Measurements from ENCODE around the gene ADGRG1. TPM values are rescaled to one million over a fixed set of nuclear protein-coding genes. Genes with fewer than 3 reads are reported as not detected.

The ADGRG1 gene
- total and polyA plus RNA-seq, 5 donors = 10.2 to 24.1 (median 16.2) TPM

GRCh38 chr16:57614536-57614935, 13.9 kb upstream of the ADGRG1 start:
- H3K27ac ChIP-seq (ENCODE audit: low read length) = no peak overlapping the region
- ATAC-seq = no peak
- no peak overlapping the region for H3K4me3 ChIP-seq (ENCODE audit: low read length)
- peaks cover 4% of the 10 kb centered on the region for H3K4me1 ChIP-seq (ENCODE audit: control insufficient read depth, insufficient read depth, low read length)
- H3K27me3 ChIP-seq (ENCODE audit: control insufficient read depth, insufficient read depth) = no peaks in the 10 kb centered on the region
- intact Hi-C loops (cut with DNase I) = no loop called here
- H3K9me3 ChIP-seq (ENCODE audit: control insufficient read depth, low read length) = no peaks in the 10 kb centered on the region
- DNase-seq = peak in 1 of 3 donors; percentile 25
- WGBS = 84% methylated on average over 6 of the region's 6 CpGs

- no peaks in the 10 kb centered on the region for H3K9me3 ChIP-seq (ENCODE audit: control insufficient read depth, low read length)
- no peak overlapping the region for H3K27ac ChIP-seq (ENCODE audit: low read length)
- H3K27me3 ChIP-seq (ENCODE audit: control insufficient read depth, insufficient read depth) = no peaks in the 10 kb centered on the region
- H3K4me1 ChIP-seq (ENCODE audit: control insufficient read depth, insufficient read depth, low read length) = peaks cover 2% of the 10 kb centered on the region
- H3K4me3 ChIP-seq (ENCODE audit: low read length) = no peak overlapping the region
- no peak for DNase-seq
- WGBS = 93% methylated on average over 9 of the region's 9 CpGs
- no peak for ATAC-seq
- intact Hi-C loops (cut with DNase I) = no loop called here
These were observed 13.5 kb upstream of the ADGRG1 start for GRCh38 chr16:57614944-57615343.

- WGBS = 93% methylated on average over 10 of the region's 10 CpGs
- no peaks in the 10 kb centered on the region for H3K4me1 ChIP-seq (ENCODE audit: control insufficient read depth, insufficient read depth, low read length)
- ATAC-seq (no peak), DNase-seq (peak in 1 of 3 donors; percentile 10)
- intact Hi-C loops (cut with DNase I) = no loop called here
- H3K27ac ChIP-seq (ENCODE audit: low read length) = no peak overlapping the region
- no peak overlapping the region for H3K4me3 ChIP-seq (ENCODE audit: low read length)
- H3K9me3 ChIP-seq (ENCODE audit: control insufficient read depth, low read length) = no peaks in the 10 kb centered on the region
- no peaks in the 10 kb centered on the region for H3K27me3 ChIP-seq (ENCODE audit: control insufficient read depth, insufficient read depth)
These were observed 12.6 kb upstream of the ADGRG1 start for GRCh38 chr16:57615813-57616212.

- intact Hi-C loops (cut with DNase I) = no loop called here
- no peaks in the 10 kb centered on the region for H3K4me1 ChIP-seq (ENCODE audit: control insufficient read depth, insufficient read depth, low read length)
- H3K27me3 ChIP-seq (ENCODE audit: control insufficient read depth, insufficient read depth) = no peaks in the 10 kb centered on the region
- H3K9me3 ChIP-seq (ENCODE audit: control insufficient read depth, low read length) = no peaks in the 10 kb centered on the region
- no peak overlapping the region for H3K27ac ChIP-seq (ENCODE audit: low read length)
- ATAC-seq (no peak), DNase-seq (peak in 1 of 3 donors; percentile 14)
- H3K4me3 ChIP-seq (ENCODE audit: low read length) = no peak overlapping the region
- 90% methylated on average over 7 of the region's 7 CpGs for WGBS
These were observed 12.2 kb upstream of the ADGRG1 start for GRCh38 chr16:57616241-57616640.

- ATAC-seq (peak; percentile 36 to 82), DNase-seq (peak in 1 of 3 donors; percentile 38)
- 70% methylated on average over 4 of the region's 4 CpGs for WGBS
- Histone ChIP-seq H3K4me1 (ENCODE audit: control insufficient read depth, insufficient read depth, low read length) (no peaks in the 10 kb centered on the region), H3K4me3 (ENCODE audit: low read length) (no peak overlapping the region), H3K27me3 (ENCODE audit: control insufficient read depth, insufficient read depth) (no peaks in the 10 kb centered on the region), H3K27ac (ENCODE audit: low read length) (no peak overlapping the region), H3K9me3 (ENCODE audit: control insufficient read depth, low read length) (no peaks in the 10 kb centered on the region)
- intact Hi-C loops (cut with DNase I) = no loop called here
These were observed 11.6 kb upstream of the ADGRG1 start for GRCh38 chr16:57616876-57617275.

GRCh38 chr16:57617604-57618111, 10.8 kb upstream of the ADGRG1 start:
- H3K4me3 ChIP-seq (ENCODE audit: low read length) = no peak overlapping the region
- no peaks in the 10 kb centered on the region for H3K27me3 ChIP-seq (ENCODE audit: control insufficient read depth, insufficient read depth)
- H3K9me3 ChIP-seq (ENCODE audit: control insufficient read depth, low read length) = no peaks in the 10 kb centered on the region
- H3K27ac ChIP-seq (ENCODE audit: low read length) = no peak overlapping the region
- intact Hi-C loops (cut with DNase I) = no loop called here
- DNase-seq (peak in 1 of 3 donors; percentile 18), ATAC-seq (no peak)
- WGBS = 80% methylated on average over 8 of the region's 8 CpGs
- no peaks in the 10 kb centered on the region for H3K4me1 ChIP-seq (ENCODE audit: control insufficient read depth, insufficient read depth, low read length)

GRCh38 chr16:57618296-57619132, 9.9 kb upstream of the ADGRG1 start:
- Histone ChIP-seq H3K27me3 (ENCODE audit: control insufficient read depth, insufficient read depth) (no peaks in the 10 kb centered on the region), H3K27ac (ENCODE audit: low read length) (no peak overlapping the region), H3K4me1 (ENCODE audit: control insufficient read depth, insufficient read depth, low read length) (no peaks in the 10 kb centered on the region), H3K9me3 (ENCODE audit: control insufficient read depth, low read length) (no peaks in the 10 kb centered on the region), H3K4me3 (ENCODE audit: low read length) (no peak overlapping the region)
- intact Hi-C loops (cut with DNase I) = no loop called here
- ATAC-seq (no peak), DNase-seq (peak in 1 of 3 donors; percentile 57)
- 79% methylated on average over 19 of the region's 19 CpGs for WGBS

- Histone ChIP-seq H3K4me1 (ENCODE audit: control insufficient read depth, insufficient read depth, low read length) (no peaks in the 10 kb centered on the region), H3K4me3 (ENCODE audit: low read length) (no peak overlapping the region), H3K9me3 (ENCODE audit: control insufficient read depth, low read length) (no peaks in the 10 kb centered on the region), H3K27ac (ENCODE audit: low read length) (no peak overlapping the region), H3K27me3 (ENCODE audit: control insufficient read depth, insufficient read depth) (no peaks in the 10 kb centered on the region)
- DNase-seq (peak in 1 of 3 donors; percentile 9), ATAC-seq (no peak)
- 87% methylated on average over 8 of the region's 8 CpGs for WGBS
- intact Hi-C loops (cut with DNase I) = no loop called here
These were observed 9.3 kb upstream of the ADGRG1 start for GRCh38 chr16:57619133-57619605.

GRCh38 chr16:57619606-57620334, 8.7 kb upstream of the ADGRG1 start:
- no peak overlapping the region for H3K4me3 ChIP-seq (ENCODE audit: low read length)
- DNase-seq = peak in 1 of 3 donors; percentile 22
- 92% methylated on average over 16 of the region's 16 CpGs for WGBS
- H3K27ac ChIP-seq (ENCODE audit: low read length) = no peak overlapping the region
- intact Hi-C loops (cut with DNase I) = no loop called here
- no peaks in the 10 kb centered on the region for H3K4me1 ChIP-seq (ENCODE audit: control insufficient read depth, insufficient read depth, low read length)
- no peaks in the 10 kb centered on the region for H3K27me3 ChIP-seq (ENCODE audit: control insufficient read depth, insufficient read depth)
- peak in 1 of 2 donors; percentile 20 for ATAC-seq
- H3K9me3 ChIP-seq (ENCODE audit: control insufficient read depth, low read length) = no peaks in the 10 kb centered on the region

- Histone ChIP-seq H3K4me3 (ENCODE audit: low read length) (no peak overlapping the region), H3K27ac (ENCODE audit: low read length) (no peak overlapping the region), H3K27me3 (ENCODE audit: control insufficient read depth, insufficient read depth) (no peaks in the 10 kb centered on the region), H3K9me3 (ENCODE audit: control insufficient read depth, low read length) (no peaks in the 10 kb centered on the region), H3K4me1 (ENCODE audit: control insufficient read depth, insufficient read depth, low read length) (no peaks in the 10 kb centered on the region)
- DNase-seq (peak in 1 of 3 donors; percentile 37), ATAC-seq (no peak)
- intact Hi-C loops (cut with DNase I) = no loop called here
- WGBS = 84% methylated on average over 27 of the region's 27 CpGs
These were observed 7.8 kb upstream of the ADGRG1 start for GRCh38 chr16:57620335-57621231.
